HK-2 (cell line): Measurements from ENCODE around the gene PFDN1.
A peak's percentile ranks its signal among the peaks of the same experiment; 100 is the strongest.

Source experiments
- DNase-seq: peaks from one replicate; pipeline ENCODE4 v3.0.0-alpha.2; 2018; ENCODE audit not compliant: unreplicated experiment

Gene PFDN1

DNA sequence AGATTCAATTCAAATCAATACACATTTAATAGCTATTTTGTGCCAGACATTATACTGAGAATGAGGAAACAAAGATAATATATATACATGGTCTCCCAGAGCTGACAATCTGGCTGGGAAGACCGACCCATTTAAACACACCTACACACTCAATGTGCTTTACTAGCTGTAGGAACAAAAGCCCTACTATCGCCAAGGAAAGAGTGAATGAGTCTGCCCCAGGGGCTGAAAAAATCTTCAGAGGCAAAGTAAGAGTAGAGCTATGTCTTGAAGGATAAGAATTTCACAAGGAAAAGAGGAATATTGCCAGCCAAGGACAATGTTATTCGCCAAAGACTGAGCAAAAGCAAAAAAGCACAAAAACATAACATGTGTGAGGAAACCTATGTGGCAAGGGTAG, 6.6 kb downstream of the PFDN1 start:
- no peak for DNase-seq

DNA sequence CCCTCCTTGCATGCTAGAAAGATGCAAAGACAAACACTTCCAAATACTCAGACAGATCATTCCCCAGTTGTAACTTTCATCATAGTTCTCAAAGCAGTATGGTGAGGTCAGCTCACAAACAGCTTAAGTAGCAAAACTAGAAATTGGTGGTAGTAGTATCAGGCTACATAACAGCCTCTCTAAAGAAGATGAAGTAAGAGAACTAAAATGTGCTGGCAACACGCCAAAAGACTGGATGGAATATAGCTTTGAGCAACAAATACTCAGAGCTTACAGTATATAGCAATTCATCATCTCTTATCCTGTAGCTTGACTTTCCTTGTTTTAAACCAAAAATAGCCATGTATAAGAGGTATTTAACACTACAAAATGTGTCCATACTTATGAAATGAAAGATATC, 7.5 kb downstream of the PFDN1 start:
- peak; percentile 57 for DNase-seq

DNA sequence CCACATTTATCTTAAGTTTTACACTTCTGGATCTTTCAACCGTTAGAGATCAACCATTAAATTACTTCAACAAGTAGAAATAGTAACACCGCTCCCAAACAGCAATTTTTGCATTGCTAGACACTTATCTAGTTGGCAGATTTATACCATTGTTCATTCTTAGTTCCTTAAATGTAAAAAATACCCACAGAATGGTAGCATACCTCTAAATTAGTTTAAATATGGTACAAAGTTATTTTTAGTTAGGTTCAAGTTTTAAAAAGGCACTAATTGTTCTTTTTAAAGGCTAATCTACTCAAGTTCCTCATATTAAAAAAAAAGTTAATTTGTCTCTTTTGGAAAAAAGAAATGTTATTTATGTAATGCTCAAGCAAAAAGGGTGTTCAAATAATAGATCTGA, 8.1 kb downstream of the PFDN1 start:
- no peak for DNase-seq

DNA sequence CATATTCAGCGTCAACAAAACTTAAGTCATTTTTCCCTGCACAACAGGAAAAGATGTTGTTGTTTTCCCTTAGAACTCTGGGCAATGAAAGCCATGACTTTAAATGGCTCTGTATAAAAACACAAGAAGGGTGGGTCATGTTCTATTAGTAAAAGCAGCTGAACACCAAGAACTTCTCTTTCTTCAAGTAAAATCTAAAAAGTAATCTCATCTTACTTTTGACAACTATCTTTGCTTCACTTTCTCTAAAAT, 9.1 kb downstream of the PFDN1 start:
- no peak for DNase-seq

DNA sequence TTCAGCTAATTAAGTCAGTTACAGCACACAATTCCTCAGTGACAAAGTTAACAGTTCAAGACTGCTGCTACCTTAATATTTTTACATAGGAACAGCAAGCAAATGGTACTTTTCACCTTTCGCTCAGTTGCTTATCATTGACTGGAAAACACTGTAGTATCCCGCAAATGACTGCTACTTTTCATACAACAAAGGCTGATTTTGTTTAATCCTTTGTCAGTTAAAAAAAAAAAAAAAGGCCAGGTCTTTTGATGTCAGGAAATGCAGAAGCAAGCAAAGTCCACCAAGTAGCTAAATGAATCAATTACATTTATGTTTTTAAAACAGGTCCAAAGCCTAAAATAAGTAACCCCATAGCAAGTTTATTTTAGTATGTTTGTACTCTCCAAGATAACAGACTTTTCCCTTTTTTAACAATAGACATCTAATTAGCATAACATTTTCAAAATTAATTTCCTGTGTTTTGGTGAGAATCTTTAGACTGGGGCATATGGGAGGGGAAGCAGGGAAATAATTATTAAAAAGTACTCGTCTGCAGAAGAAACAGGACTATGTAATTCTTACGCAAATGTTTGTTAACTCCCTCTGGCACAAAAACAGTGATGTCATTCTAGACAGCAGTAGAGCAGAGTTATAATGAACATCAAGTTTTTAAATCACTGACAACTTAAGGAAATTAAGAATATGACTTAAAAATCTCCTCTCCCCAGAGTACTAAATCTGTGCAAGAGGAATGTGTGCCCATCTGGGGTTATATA, 9.6 kb downstream of the PFDN1 start:
- no peak for DNase-seq

DNA sequence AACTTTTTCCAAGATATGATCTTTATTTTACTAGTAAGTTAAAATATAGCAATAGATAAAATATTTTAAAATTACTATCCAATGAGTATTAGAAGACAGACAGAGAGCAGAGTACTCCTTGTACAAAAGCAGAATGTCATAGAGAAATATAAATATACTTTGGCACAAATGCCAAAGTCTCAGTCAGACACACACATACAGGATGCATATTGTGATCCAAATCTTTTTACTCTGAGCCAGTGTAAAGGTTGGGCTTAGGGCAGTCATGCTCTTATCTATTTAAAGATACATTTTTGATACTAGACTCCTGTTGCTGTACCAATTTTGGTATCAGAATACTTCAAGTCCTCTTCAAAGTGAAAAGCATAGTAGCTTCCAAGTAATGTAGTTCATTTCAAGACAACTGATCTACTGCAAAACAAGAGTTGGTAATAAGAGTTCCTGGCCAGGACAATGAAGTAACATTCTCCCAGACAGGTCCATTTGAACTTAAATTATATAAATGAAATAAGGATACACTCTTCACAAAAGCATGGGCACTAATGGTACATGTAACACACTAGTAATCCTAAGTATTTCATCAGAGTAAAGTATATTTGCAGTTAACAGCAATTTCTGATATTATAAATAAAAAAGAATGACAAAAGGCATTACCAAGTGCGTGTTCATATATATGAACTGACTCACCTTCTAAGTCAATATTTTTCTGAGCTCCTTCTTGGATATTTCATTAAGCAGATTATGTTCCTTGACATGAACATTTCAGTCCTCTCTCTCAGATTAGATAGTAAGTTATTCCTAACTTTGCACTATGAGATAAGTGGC, 10.5 kb downstream of the PFDN1 start:
- DNase-seq: no peak

DNA sequence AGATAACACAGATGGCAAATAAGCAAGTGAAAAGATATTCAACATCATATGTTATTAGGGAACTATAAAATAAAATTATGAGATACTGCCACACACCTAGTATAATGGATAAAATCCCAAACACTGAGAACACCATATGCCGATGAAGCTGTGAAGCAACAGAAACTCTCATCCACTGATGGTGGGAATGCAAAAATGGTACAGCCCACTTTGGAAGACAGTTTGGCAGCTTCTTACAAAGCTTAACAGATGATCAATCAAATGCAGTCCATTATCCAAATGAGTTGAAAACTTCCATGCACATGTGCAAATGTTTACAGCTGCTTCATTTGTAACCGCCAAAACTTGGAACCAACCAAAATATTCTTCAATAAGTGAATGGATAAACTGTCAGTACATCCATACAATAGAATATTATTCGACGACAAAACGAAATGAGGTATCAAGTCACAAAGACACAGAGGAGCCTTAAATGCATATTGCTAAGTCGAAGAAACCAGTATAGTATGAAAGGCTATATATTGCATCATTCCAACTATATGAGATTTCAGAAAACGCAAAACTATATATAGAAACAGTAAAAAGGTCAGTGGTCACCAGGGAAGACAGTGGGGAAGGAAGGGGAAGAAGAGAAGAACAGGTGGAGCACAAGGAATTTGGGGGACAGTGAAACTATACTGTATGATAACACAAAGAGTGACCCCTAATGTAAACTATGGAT, 14.9 kb downstream of the PFDN1 start:
- DNase-seq: no peak

DNA sequence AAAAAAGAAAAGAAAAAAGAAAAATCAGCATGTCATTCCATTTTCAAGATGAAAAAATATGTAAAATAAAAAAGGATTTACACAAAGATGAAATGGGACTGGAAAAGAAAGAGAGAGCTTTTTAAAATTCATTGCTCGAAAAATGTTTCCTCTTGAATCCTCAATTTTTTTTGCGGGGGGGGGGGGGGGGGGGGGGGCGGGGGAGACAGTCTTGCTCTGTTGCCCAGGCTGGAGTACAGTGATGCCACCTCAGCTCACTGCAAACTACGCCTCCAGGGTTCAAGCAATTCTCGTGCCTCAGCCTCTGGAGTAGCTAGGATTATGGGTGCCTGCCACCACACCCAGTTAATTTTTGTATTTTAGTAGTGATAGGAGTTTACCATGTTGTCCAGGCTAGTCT, 16.5 kb downstream of the PFDN1 start:
- DNase-seq: no peak

DNA sequence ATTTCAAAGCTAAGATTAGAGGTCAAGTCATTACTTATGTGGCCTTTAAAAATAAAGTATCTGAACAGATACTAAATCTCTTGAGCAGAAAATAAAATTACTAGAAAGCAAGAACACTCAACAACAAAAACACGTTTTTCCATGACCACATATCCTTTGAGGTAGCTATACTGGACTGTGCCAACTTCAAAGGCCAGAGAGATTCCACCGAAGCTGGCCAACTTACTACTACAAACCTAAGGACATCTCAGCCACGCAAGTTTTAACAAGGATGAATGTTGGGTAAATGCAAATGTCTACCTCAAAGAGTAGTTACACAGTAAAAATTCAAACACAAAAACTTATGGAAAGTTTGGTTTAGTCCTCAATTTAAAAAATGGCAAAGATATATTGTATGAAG, 18.9 kb downstream of the PFDN1 start:
- no peak for DNase-seq

DNA sequence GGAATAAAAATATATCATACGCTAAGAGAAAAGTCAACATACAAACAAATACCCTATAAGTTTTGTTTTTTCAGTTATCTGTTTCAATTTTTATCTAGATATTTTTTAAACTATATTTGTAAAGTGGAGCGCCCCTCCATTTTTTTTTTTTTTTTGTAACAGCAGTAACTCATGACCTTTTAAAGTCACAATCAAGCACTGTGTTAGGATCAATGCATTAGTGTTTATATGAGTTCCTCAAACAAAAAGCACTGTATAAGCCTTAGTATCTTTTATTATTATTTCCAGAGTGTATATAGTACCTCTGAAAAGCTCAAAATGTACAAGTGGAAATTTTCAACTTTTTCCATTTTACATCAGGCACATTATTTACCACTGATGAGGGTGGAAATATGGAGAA, 20.6 kb downstream of the PFDN1 start:
- no peak for DNase-seq

DNA sequence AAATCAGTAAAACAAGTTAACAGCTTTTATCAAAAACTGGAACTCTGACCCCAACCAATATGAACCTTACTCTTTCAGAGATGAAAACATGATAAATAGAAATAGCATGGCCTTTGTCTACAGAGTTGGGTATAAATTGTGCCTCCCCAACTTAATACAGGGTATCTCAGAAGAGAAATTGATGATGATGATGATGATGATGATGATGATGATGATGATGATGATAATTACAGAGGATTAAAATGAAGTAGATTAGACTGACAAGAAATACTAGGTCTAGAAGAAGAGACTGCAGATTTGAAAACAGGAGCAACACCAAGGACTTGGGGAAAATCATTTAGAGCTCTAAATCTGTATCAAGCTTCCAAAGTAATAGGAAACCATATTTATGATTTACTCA, 27.1 kb downstream of the PFDN1 start:
- DNase-seq: no peak

DNA sequence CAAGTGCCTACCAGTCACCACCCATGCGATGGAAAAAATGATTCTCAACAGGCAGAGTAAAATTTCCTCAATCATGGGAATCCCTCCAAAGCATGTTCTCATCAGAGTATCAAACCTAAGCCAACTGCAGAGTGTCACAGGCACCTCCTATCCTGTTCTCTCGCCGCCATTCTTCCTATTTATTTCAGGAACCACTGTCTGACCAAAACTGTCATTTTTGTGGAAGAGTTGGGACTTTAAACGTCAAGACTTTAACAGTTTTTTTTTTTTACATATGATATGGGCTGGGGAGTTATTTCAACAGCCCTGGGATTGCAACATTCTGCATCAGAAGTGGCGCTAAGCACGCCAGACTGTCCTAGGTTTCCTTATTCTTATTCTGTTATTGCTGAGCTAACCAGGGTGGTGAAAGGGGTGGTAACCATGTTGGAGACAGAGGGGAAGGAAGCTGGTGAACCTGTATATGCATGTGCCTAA, 29.5 kb downstream of the PFDN1 start:
- no peak for DNase-seq

DNA sequence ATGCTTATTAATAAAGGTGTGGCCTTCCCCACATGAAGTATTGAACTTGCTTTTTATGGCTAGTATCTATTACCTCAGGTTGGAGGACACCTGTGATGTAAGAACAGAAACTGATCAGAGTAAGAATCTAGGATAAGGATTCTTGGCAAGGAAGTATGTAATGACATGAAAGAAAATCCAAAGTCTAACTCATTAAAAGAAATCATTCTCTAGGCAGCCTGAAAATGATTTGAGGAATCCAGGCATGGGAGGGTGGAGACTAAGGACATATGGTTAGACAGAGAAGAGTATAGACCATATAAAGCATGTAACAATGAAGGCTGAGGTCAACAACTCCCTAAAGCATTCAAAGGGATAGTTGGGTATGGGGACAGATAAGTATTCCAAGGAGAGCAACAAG, 32.9 kb downstream of the PFDN1 start:
- no peak for DNase-seq

DNA sequence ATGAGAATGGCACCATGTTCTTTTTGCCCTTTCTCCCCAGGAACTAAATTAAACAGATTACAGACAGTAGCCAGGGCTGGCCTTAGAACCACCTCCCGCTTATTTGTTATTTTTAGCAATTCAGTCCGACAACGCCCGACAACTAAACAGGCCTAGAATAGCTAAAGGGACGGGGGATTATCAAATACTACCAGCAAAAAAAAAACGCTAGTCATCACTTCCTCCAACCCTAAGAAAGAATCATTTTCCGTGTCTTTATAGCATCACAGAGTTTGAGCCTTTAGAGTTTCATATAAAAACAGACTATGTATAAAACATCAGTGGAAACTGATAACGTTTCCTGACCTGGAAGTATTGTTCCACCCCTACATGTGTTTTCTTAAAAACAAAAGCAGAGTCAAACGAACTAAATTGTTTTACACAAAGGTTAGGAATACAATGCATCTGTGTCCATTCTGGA, 35.3 kb downstream of the PFDN1 start:
- DNase-seq: no peak

DNA sequence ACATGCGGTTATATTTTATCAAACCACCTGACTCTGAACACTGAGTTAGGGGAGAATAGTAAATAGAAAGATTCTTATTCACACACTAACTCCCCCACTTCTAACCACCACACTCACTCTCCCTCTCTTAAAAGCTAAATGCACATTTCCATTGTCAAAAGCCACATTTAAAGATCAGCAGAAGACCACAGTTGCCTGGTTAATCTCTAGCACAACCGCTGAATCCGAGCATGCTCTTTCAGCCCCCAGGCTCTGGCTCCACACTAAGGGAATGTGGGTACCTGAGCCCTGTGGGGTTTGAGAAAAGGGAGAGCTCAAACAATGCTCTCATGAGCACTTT, 35.7 kb downstream of the PFDN1 start:
- DNase-seq: no peak

DNA sequence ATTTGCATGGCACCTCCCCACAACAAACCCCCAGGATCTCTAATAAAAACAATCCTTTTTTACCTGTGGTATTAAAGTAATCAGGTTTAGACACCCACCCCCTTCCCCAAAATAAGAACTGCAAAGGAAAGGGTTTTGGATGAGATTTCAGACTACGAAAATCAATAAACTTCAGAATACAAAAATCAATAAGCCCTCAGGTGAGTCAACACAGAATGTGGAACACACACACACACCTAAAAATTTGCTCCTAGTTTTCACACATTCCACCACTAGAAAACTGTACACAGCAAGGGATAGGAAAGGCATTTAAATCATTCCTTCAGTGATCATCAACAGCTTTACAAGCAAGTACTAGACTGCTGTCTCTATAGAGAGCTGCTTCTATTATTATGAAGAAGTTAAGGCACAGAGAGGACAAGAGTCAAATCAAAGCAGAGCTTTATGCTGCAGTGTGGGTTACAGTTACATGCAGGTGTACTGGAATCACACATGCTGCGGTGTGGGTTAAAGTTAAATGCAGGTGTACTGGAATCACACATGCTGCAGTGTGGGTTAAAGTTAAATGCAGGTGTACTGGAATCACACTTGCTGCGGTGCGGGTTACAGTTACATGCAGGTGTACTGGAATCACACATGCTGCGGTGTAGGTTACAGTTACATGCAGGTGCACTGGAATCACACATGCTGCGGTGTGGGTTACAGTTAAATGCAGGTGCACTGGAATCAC, 36.3 kb downstream of the PFDN1 start:
- no peak for DNase-seq

DNA sequence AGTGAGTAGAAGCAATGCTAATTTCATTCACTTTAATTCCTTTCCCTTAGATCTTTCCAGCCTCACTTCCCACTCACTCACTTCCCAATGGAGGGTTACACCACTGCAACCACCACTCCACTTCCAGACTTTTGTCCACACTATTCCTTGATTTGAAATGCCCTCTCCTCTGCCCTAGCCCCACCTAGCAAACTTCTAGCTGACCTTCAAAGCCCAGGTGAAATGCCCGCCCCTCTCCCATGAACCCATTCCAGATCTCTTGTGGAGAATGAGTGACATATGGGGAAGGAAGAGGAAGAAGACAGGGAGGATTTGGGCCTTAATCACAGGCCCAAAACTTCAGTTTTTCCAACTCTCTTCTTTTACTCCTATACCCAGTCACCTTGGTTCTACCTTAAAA, 37.1 kb downstream of the PFDN1 start:
- no peak for DNase-seq

DNA sequence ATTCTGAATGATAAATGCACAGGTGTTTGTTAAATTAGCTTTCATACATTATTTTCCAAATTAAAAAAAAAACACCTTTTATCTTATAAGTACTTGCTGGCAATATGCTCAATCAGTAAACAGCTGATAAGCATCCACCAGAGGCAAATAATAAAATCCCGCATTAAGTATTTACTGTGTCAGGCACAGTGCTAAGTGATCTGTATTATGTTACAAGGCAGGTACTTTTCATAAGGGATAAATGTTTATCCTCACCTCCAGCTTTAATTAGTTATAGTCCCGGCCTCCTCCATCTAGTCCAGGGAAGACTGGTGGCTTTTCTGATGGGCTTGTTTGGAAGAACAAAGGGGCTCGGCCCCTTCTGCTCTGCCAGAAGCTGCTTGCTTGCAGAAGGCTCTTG, 40.1 kb downstream of the PFDN1 start:
- no peak for DNase-seq

DNA sequence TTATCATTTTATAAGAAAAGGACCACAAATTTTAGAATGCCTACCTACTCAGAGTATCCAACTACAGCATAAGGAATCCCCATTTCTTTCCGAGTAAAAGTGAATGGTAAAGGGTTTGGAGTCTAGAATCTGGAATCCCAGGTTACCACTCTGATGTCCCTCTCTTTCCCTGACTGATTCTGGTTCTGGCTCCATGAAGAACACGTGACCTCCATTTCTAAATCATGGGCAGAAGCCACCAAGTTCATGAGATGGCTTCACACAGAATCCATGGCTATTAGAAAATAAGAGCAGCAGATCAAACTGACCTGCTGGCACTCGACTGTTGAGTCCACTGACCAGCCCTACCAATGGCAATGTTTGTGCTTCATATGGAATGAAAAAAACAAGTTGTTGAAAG, 40.7 kb downstream of the PFDN1 start:
- no peak for DNase-seq

DNA sequence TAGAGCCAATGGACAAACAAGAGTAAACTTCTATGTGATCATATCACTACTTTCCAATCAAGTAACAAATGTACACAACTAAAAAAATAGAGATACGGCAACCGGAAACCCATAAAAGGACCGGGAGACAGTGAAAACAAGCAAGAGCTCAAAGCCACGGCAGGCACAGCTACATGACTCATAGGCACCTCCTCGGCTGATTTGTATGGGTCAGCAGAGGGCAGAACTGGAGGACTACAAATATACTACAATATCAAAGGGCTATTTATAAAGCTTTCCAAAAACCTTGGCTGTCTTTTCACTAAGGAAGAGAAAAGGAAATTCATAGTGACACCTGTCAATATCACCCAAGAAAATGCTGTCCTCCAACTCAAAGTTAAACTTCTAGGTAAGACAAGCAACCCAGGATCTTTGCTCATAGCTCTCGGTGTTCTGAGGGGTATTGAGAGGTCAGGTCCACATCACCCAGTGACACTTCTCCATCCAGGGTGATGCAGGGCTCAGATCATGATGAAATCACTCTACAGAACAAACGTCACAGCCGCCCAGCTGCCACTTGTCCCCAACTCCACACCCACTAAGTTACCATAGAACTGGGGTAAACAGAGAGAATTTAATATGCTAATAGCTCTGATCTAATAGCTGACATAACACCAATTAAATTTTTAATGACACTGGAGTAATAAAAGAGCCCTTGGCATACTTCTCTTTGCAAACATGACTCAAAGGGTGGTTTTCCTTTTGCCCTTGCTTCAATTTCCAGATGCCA, 41.3 kb downstream of the PFDN1 start:
- DNase-seq: peak; percentile 49

DNA sequence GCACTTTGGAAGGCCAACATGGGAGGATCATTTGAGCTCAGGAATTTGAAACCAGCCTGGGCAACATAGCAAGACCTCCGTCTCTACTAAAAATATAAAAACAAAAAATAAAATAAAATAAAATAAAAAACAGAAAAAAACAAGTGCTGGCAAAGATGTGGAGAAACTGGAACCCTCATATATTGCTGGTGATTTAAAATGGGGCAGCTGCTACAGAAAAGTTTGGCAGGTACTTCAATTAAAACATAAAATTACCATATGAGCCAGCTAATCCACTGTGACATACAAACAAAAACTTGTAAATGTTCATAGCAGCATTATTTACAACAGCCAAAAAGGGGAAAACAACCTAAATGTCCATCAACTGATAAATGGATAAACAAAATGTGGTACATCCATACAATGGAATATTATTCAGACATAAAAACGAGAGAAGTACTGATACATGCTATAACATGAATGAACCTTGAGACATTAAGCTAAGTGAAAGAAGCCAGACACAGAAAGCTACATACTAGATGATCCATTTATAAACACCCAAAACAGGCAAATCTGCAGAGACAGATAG, 42.7 kb downstream of the PFDN1 start:
- DNase-seq: no peak
